ENCODE data around the gene MEIOSIN.

MEIOSIN gene

GRCh38 chr19:45804140-45804958, 71.1 kb downstream of the MEIOSIN start:
- DNase-seq: no peak

GRCh38 chr19:45804959-45805230, 71.7 kb downstream of the MEIOSIN start:
- no peak for DNase-seq

GRCh38 chr19:45805719-45806118, 72.5 kb downstream of the MEIOSIN start:
- no peak for DNase-seq

- peak; percentile 24 for DNase-seq
Measured at GRCh38 chr19:45809643-45810159, 76.5 kb downstream of the MEIOSIN start.

GRCh38 chr19:45812297-45812696, 79.1 kb downstream of the MEIOSIN start:
- DNase-seq: no peak

Data from NK-92 treated with Interleukin-12 subunit alpha and Interleukin-12 subunit beta, amount 100 ng/mL, for 24 hours (cell line).